ENCODE results near the gene SLC39A5.

SLC39A5 gene

DNA sequence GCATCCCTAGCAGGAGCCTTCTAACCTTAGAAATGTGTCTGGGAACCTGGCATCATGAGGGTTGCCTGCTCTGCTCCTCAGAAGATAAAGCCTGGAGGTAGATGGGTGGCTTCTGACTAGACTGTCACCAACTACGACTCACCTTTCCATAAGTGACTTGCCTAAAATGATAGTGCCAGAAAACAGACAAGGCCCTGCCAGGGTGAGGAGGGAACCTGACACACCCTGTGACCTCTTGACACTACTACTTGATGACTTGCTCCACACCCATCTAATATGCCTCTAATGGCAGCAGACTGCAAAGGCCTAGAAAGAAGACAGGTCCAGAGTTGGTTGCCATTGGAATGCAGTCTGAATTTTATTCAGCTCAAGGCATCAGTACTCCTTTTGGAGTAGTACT, 17.5 kb upstream of the SLC39A5 start:
- no peak for DNase-seq (ENCODE audit: low read depth in 1 of 2, low spot score in 1 of 2)

DNA sequence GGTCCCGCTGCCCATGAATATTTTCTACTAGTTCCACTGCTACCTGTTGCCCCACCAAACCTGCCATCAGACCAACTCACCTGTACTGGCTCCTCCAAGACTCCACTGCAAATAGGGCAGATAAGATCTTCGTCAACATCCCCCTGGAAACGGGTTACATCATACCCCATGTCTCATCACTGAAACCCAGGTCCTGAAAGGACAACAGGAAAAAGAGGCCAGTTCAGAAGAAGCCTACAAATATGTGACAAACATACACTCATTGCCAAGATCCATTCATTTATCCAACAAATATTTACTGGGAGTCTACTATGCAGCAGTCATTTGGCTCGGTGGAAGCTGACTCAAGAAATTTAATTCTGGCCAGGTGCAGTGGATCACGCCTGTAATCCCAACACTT, 16.0 kb upstream of the SLC39A5 start:
- no peak for DNase-seq (ENCODE audit: low read depth in 1 of 2, low spot score in 1 of 2)

DNA sequence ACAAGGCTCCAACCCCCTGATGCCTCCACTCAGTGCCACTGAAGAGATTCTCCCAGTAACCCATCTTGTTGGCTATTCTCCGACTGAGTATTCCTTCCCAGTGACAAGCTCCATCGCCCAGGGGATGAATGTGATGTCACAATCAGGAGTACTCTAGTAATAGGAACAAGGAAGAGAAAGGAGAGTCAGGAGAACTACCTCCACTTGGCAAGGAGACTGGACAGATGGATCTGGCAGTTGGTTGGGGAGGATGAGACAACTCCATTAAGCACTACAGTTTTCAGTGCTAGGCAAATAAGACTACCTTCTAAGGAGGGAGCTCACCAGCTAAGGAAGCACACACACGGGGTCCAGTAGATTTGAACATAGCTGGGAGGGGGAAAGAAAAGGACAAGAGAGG, 13.4 kb upstream of the SLC39A5 start:
- no peak for DNase-seq (ENCODE audit: low read depth in 1 of 2, low spot score in 1 of 2)

DNA sequence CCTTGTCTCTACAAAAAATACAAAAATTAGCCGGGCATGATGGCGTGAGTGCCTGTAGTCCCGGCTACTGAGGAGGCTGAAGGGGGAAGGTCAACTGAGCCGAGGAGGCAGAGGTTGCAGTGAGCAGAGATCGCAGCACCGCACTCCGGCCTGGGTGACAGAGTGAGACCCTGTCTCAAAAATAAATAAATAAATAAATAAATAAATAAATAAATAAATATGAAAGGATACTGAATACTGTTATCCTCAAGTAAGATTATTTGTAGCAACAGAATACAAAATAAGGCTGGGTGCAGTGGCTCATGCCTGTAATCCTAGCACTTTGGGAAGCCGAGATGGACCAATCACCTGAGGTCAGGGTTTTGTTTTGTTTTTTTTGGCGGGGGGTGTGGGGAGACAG, 10.0 kb upstream of the SLC39A5 start:
- no peak for DNase-seq (ENCODE audit: low read depth in 1 of 2, low spot score in 1 of 2)

DNA sequence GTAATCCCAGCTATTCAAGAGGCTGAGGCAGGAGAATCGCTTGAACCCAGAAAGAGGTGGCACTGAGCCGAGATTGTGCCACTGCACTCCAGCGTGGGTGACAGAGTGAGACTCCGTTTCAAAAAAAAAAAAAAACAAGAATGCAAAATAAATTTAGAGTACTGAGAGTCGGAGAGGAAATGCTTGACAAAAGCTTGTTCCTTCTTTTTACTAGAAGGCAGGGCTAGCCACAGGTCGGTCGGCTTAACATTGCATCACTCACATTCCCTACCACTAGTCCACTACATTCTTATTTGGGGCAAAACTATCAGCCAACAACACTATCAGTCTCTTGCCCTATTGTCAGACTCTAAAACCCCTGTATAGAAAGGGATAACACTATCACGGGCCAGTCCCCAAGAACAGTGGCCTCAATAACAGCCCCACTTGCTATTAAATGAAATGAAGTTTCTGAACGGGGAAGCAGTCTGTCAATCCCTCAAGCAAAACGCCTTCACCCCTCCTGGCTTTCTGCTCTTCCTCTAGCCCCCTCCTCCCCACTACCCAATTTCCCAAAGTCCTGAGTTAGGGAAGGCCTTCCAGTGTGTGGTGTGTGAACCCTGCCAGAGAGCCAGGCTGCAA, 9.1 kb upstream of the SLC39A5 start:
- no peak for DNase-seq (ENCODE audit: low read depth in 1 of 2, low spot score in 1 of 2)

DNA sequence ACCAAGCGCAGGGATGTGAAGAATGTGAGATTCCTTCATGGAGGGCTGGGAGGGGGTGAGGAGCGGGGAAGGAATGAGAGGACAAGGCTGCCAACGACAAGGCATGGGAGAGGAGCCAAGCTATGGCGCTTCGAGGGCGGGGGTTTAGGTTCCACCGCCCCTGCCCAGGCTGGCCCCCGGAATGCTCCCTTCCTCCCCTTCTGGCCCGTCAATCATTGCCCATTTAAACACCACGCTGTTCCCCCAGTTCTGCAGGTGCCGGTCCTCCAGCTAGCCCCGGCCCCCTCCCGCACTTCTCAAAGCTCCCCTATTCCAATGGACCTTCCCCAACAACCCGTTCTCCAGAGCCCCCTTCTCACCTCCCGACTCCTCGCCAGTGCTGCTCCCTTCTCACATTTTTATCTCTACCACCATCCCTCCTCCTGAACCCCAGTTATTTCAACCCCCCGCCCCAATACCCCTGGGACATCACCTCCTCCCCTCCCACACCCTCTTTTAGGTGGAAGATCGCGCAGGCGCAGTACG, 8.6 kb upstream of the SLC39A5 start:
- DNase-seq (ENCODE audit: low read depth in 1 of 2, low spot score in 1 of 2): no peak

DNA sequence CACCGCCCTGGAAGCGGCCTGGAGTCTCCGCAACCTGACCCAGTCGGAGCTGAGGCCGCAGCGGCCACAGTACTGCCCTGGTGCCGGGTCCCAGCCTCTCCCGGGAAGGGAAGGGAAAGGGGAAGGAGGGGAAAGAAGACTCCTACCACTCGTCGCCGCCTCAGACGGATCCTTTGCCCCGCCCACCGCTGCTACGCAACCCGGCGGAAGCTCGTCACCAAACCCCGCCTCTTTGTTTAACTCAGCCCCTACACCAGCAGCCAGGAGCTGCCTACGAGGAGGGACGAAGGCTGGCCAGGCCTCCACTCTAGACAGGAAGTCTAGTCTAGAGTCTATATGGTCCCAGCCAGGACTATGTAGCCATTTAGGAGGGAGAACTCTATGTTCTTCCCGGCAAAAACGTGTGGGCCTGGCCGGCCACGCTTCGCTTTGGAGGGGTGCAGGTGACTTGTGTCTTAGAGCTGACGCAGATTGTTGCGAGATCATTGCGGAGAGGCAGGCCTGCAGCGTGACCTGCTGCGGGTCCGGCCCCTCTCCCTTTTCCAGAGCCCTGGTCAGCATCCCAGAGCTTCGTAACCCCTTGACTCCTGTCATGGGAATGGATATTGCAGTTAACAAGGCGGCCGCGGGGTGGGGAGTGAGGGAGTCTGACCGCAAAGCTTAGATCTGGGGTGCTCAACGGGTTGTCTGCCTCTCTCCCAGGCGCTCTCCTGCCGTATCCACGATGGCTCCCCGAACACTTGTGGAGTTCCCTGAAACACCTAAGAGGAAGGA, 7.9 kb upstream of the SLC39A5 start, which contains the start of gene RNF41:
TSS of gene RNF41 (minus strand) at position 166 of the 774 bp plus-strand sequence. CDS start 7,875 bp downstream, outside the sequence.
- peak; percentile 85 to 91 for DNase-seq (ENCODE audit: low read depth in 1 of 2, low spot score in 1 of 2)

DNA sequence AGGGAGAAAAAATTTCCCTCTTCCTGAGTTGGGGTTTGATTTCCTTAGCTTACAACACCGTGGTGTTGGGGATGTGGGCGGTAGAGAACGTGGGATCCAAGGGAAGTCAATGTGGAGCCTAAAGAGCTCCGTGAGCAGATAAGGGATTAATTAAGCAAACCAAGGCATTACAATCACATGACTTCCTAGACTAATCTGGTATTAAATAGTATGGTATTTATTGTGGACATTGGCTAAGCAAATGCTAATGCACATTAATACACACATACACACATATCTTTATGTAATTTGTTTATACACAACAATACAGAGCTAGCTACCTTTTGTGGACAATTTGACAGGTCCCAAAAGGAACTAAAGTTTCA, 7.3 kb upstream of the SLC39A5 start:
- DNase-seq (ENCODE audit: low read depth in 1 of 2, low spot score in 1 of 2): no peak

DNA sequence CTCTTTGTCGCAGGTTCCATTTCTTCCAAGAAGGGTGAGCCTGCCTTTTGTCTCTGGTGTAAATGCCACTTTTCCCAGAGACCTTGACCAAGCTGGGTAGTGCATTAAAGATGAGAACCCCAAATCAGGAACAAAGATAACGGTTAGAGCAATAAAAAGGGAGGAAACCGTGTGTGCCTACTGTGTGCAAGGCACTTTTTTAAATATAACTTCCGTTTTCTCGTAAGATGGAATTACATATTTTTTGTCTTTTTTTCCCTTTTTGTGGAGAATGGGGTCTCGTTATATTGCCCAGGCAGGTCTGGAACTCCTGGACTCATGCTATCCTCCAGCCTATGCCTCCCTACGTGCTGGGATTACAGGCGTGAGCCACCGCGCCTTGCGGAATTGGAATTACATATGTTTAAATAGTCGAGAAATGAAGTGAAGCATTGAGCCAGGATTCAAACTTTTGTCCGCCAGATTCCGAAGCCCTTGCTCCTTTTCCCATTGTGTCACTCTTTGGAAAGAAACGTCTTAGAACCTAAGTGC, 6.2 kb upstream of the SLC39A5 start:
- DNase-seq (ENCODE audit: low read depth in 1 of 2, low spot score in 1 of 2): no peak

DNA sequence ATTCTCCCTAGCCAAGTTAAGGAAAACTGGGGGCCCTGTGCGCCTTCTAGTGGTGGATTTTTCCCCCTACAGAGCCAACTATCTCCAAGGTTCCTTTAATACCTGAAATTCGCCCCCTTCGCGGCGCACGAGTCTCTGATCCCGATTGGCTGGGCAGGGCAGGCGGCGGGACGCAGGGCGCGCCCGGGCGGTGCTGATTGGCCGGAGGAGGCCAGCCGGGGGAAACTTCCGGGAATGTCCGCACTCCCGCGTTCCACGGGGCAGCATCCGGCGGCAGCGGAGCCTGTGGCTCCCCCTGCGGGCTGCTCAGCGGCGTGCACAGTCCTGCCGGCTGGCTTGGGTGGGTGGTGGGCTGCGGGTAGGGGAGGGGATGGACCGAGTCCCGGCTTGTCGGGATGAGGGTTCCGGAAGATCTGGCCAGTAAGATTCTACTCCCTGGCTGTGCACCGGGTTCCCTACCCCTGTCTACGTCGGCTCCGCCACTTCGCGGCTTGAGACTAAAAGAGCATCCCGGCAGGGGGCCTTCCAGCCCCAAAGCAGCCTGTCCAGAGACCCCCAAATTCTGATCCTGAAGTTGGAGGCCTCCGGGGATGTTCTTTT, 5.6 kb upstream of the SLC39A5 start, which contains the start of gene NABP2:
TSS of gene NABP2 (plus strand) at position 241 of the 600 bp plus-strand sequence. CDS start 515 bp downstream, outside the sequence.
- peak; percentile 88 to 92 for DNase-seq (ENCODE audit: low read depth in 1 of 2, low spot score in 1 of 2)

DNA sequence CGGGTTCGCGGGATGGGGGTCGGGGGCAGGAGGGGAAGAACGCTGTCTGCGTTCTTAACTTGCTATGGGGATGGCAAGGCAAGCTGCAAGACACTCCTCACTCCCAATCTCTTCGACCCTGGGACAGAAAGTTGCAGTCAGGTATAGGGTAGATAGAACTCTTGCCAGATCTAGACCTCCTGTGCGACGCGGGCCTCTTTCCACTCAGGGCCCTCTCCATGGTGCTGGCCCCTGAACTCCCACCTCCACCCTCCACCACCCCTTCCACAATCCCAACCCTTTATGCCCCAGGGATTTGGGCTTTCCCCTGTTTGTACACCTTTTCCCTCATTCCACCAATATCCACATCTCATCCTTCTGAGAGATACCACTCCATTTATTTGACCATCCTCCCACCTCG, 4.9 kb upstream of the SLC39A5 start:
- DNase-seq (ENCODE audit: low read depth in 1 of 2, low spot score in 1 of 2): no peak

DNA sequence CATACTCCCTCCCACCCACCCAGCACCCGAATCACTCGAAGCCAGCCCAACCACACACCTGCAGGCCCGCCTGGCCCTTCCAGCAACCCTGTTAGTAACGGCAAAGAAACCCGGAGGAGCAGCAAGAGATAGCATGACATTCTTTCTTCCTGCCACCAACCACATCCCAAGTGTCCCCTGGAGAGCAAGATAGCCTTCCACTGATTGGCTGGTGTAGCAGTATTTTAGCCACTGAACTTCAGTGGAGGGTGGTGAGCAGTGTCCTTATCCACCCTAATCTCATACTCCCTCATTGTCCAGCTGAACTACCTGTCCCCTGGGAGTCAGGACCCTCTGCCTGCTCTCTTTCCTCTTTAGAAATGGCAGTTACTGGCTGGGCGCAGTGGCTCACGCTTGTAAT, 769 bp upstream of the SLC39A5 start:
- no peak for DNase-seq (ENCODE audit: low read depth in 1 of 2, low spot score in 1 of 2)

DNA sequence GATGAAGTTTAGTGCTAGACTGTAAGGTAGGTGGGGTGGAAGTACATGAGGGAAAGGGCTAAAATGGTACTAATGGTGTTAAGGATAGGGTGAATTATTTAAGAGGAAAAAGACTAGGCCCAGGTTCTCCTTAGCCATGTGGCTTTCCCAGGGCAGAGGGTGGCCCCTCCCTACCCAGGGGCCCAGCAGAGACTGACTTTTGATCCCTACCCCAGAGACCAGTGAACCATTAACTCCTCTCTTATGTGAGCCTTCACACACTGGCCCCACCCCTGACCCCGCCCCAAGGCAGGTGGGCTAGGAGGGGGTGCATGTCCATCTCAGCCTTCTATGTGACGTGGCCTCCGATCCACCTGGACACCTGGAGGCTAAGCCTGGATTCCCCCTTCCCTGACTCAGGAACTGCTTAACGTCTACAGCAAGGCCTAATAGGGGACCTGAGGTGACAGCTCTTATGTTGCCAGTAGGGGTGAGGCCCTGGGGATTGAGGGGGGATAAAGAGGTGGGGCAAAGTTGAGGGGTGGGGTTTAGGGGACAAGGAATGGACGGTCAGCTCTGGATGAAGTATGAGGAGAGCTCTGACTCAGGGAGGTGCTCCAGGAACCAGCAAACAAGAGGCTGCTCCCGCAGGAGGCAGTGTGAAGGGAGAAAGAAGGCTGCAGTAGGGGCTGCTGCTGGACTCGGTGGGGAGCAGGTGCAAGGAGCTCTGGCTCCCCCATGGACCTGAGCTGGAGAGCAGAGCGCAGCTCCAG, 757 bp downstream of the SLC39A5 start:
- no peak for DNase-seq (ENCODE audit: low read depth in 1 of 2, low spot score in 1 of 2)

DNA sequence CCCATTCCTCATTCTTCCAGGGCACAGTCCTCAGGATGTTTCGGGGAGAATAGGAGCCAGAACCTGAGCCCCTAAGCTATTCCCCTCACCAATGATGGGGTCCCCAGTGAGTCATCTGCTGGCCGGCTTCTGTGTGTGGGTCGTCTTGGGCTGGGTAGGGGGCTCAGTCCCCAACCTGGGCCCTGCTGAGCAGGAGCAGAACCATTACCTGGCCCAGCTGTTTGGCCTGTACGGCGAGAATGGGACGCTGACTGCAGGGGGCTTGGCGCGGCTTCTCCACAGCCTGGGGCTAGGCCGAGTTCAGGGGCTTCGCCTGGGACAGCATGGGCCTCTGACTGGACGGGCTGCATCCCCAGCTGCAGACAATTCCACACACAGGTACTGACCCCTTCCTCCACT, 1.3 kb downstream of the SLC39A5 start:
- DNase-seq (ENCODE audit: low read depth in 1 of 2, low spot score in 1 of 2): no peak

DNA sequence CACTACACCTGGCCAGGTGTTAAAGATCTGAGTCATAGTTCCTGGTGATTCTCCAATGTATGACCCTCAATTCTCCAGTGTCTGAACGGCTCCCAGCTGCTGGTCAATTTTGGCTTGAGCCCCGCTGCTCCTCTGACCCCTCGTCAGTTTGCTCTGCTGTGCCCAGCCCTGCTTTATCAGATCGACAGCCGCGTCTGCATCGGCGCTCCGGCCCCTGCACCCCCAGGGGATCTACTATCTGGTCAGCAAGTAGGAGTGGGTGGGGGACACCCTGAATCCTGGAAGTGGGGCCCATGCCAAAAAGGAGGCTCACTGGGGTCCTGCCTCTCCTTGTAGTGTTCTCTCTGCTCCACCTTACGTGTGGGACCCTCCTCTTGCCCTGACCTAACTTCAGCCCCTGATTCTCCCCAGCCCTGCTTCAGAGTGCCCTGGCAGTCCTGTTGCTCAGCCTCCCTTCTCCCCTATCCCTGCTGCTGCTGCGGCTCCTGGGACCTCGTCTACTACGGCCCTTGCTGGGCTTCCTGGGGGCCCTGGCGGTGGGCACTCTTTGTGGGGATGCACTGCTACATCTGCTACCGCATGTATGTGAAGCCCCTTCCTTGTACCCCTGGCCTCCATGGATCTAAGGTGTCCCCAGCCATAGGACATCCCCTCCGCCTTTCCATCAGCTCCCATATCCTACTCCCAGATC, 5.0 kb downstream of the SLC39A5 start:
- no peak for DNase-seq (ENCODE audit: low read depth in 1 of 2, low spot score in 1 of 2)

DNA sequence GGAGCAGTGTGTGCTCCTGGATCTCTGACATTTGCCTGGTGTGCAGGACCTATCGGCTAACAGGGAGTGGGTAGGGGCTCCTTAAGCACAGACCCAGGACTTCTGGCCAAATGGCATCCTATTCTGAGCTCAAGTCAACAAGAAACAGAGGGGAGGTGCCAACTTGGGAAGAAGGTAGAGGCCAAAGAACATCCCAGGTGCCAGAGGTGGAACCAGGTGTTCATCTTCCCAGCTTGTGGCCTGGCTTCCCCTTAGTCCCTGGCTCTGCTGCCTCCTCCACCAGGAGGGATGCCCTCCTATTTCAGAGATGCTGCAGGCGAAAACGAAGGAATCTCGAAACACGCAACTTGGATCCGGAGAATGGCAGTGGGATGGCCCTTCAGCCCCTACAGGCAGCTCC, 6.2 kb downstream of the SLC39A5 start:
- DNase-seq (ENCODE audit: low read depth in 1 of 2, low spot score in 1 of 2): no peak

DNA sequence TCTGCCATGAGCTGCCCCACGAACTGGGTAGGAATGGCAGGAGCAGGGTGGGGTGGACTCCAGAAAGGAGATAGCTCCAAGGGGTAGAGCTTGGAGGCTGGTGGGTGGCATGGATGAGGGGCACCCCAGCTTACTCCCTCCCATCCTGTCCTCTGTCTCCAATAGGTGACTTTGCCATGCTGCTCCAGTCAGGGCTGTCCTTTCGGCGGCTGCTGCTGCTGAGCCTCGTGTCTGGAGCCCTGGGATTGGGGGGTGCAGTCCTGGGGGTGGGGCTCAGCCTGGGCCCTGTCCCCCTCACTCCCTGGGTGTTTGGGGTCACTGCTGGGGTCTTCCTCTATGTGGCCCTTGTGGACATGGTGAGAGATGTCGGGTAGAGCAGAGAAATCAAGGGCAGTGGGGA, 7.1 kb downstream of the SLC39A5 start:
- DNase-seq (ENCODE audit: low read depth in 1 of 2, low spot score in 1 of 2): no peak

DNA sequence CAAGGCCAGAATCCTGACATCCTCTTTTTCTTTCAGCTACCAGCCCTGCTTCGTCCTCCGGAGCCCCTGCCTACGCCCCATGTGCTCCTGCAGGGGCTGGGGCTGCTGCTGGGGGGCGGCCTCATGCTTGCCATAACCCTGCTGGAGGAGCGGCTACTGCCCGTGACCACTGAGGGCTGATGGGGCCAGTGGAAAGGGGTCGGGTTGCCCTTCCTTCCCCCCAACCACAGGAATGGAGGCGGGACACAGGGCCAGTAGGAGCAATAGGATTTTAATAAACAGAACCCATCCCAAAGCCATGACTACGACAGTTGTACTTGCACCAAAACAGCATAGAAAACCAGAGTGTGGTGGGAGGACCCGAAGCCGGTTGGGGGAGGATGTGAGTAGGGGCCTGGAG, 7.7 kb downstream of the SLC39A5 start:
- DNase-seq (ENCODE audit: low read depth in 1 of 2, low spot score in 1 of 2): no peak

DNA sequence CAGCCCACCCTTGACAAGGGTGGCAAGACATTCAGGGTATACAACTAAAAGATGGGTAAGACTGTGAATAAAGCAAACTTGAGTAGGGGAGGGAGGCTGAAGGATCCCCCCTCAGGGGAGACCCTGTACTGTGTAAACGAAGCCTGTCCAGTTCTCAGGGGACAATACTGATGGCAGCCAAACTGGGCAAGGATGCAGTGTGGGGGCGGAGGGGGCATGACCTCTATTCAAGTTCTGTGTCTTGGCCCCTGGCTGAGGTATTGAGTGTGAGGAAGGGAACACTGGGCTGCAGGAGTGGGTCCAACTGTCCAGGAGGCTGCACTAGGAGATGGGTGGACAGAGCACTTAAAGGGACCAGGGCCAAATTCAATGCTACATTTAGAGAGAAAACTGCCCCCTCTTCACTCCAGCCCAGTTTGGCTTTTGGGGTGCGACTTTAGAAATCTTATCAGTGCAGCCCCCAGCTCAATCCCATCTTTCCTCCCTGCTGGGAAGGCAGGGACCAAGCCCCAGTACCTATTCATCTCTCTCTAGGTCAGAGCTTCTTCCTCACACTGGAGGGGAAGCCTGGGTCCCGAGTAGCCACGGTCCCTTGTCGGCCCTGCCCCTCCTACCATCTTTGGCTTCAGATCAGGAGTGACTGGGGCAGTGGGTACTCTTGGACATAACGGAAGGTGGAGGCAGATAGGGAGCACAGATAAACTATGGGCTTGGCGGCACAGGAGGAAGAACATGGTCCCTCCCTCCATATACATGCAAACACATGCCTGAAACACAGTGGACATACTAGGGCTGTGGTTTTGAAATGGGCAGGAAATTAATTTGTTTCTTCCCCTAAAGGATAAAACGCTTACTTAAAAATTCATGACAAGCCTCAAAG, 11.8 kb downstream of the SLC39A5 start:
- DNase-seq (ENCODE audit: low read depth in 1 of 2, low spot score in 1 of 2): no peak

DNA sequence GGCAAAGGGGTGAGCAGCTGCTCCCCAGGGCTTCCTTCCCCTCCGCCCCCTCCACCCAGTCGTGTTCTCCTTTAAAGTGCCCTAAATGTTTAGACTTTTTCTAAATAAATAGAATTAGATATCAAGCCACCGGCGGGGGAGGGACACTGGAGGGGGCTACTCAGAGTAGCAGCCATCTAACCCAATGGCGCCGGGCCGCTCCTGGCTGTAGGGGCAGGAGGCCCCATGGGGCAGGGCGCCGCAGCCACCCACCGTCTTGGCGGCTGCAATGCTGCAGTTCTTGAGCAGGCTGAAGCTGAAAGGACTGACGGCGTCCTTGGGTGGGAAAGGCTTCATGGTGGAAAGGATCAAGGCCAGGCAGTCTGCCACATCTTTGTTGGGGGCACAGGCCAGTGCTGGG, 13.1 kb downstream of the SLC39A5 start:
- DNase-seq (ENCODE audit: low read depth in 1 of 2, low spot score in 1 of 2): no peak

Data from activated CD4-positive, alpha-beta T cell treated with anti-CD3 and anti-CD28 coated beads, Interleukin-2, amount 50 U/mL, for 24 hours (primary cell).